ENCODE data around the gene GPNMB. TPM values are rescaled to one million over a fixed set of nuclear protein-coding genes. Genes with fewer than 3 reads are reported as not detected.
A peak's percentile ranks its signal among the peaks of the same experiment; 100 is the strongest.

Gene GPNMB
- polyA plus RNA-seq, 4 donors, result 19.8 to 34.4 (median 30.8) TPM

DNA sequence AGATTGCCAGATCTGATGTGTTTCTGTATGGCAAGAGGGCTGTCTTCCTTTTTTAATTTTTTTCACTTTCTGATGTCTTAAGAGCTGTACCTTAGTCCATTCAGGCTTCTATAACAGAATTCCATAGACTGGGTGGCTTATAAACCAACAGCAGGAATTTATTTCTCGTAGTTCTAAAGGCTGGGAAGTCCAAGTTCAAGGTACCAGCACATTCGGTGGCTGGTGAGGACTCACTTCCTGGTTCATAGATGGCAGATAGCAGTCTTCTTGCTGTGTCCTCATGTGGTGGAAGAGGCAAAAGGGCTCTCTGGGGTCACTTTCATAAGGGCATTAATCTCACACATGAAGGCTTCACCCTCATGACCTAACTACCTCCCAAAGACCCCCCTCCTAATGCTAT is 20.8 kb downstream of the GPNMB start:
- no peak for DNase-seq (ENCODE audit: low read depth in 4 of 4, low spot score in 3 of 4)

DNA sequence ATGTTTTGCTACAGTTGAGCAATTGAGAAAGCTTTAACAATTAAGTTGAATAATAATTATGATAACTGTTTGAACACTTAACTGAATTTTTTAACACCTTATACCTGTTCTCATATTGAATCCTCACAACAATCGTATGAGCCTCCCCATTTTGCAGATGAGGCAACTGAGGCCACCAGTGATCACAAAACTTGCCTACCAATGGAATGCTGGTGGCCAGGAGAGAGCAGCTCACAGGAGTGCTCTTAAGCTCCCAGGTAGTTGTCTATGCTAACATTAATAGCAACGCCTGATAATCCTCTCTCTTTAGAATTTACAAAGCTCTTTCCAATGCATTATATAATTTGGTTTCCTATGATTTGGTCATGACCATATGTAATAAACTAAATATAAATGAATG is 21.6 kb downstream of the GPNMB start:
- DNase-seq (ENCODE audit: low read depth in 4 of 4, low spot score in 3 of 4), result no peak

DNA sequence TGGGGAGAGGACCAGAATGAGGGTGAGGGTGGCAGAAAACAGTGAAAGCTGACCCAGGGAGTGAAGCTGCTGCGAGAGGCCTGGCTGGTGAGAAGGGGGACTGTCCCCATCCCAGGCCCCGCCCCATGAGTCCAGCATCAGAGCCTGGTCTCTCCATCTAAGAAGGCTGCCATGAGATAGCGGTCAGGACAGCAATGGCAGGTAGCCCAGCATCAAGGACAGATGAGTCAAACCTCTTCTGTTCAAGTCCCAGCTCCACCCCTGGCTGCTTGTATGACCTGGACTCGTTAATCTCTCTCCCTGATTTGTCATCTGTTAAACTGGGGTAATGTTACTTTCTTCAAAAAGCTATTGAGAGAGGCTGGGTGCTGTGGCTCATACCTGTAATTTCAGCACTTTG is 22.2 kb downstream of the GPNMB start:
- DNase-seq (ENCODE audit: low read depth in 4 of 4, low spot score in 3 of 4), result no peak

DNA sequence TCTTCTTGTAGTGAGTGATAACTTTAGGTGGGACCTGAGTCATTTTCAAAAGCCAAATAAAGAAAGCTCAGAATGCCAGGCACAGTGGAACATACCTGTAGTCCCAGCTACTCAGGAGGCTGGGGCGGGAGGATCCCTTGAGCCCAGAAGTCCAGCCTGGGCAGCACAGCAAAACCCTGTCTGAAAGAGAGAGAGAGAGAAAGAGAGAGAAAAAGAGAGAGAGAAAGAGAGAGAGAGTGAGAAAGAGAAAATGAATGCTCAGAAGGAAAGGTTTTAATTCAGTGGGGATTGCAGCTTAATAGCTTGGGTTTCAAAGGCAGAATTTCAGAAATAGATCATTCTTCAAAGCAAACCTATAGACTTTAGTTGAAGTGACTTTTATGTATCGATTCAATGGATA is 25.7 kb downstream of the GPNMB start:
- no peak for DNase-seq (ENCODE audit: low read depth in 4 of 4, low spot score in 3 of 4)

DNA sequence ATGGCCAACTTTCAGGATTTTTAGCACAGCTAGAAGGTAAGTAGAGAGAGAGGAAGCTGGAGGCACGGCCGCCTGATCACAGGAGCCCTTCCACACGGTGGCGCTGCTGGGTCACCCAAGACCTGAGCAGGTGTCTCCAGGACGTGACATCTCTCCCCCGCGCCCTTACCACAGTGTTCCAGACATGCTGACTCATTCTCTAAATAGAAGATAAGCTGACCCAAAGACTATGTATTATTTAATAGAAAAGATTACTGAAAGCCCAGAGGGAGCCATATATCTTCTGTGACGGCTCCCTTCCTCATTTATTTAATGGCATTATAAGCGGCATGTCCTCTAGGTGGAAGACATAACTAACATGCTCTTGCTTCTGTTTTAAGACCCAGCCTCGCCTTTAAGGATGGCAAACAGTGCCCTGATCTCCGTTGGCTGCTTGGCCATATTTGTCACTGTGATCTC is 26.6 kb downstream of the GPNMB start:
- DNase-seq (ENCODE audit: low read depth in 4 of 4, low spot score in 3 of 4), result peak; percentile 47 to 61 (median 53)

DNA sequence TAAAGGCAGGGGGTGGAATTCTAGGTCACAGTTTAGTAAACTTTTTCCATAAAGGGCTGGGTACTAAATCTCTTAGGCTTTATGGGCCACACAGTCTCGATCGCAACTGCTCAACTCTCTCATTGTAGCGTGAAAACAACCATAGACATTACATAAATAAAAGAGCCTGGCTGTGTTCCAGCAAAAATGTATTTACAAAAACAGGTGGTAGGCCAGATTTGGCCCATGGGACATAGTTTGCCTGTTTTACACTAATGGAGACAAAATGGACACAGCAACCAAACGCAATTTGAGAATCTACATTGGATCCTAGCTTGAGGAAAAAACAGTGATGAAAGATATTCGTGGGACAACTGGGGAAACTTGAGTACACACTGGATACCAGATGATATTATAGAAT is 29.3 kb downstream of the GPNMB start:
- no peak for DNase-seq (ENCODE audit: low read depth in 4 of 4, low spot score in 3 of 4)

DNA sequence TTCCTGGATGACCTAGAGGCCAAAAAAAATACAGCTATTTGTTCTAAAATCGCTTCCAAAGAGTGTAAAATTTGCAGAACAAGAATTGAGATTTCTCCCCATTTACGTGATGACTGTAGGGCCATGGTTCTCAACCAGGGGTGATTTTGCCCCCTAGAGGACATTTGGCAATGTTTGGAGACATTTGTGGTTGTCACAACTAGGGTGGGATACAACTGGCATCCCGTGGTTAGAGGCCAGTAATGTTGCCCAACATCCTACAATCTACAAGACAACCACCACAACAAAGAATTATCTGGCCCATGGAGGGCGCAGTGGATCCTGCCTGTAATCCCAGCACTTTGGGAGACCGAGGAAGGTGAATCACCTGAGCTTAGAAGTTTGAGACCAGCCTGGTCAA is 29.8 kb downstream of the GPNMB start:
- DNase-seq (ENCODE audit: low read depth in 4 of 4, low spot score in 3 of 4), result no peak

DNA sequence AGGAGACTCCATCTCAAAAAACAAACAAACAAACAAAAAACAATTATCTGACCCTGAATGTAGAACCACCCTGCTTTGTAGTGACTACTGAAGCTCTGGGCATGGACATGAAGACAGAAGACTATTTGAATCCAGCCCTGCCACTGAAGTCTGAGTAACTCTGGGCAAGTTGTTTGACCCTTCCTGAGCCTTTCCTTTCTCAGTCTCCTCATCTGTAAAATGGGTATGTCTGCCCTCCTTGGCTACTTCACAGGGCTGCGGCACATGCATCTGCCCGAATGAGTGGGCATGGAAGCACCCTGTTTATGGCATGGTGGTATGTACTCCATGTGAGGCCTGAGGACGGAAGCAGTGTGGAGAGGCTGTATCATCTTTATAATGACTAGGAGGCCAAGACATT is 30.4 kb downstream of the GPNMB start:
- no peak for DNase-seq (ENCODE audit: low read depth in 4 of 4, low spot score in 3 of 4)

DNA sequence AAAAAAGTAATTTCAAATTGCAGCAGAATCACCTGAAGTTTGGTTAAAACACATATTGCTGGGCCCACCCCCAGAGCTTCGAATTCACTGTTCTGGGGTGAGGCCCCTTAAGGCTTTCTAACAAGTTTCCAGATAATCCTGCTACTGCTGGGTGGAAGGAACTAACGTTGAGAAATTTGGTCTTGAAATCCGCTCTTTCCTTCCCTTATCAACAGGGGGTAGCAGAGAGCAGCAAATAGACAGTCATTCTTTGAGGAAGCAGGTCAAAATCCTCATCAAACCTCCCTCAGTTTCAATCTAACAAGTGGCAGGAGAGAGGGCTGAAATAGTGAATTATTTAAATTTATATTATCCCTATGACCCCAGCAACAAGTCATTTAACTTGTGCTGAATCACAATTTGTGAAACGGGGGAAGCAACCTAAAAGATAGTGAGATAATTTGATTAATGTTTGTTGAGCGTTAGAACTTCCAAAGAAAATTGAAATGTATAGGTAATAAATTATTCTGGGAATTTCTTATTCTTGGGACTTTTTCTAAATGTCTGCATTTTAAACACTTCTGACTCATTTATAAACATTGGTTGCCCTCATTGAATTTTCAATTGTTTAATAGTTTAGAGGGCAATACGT is 30.9 kb downstream of the GPNMB start:
- DNase-seq (ENCODE audit: low read depth in 4 of 4, low spot score in 3 of 4), result peak; percentile 37 to 60 (median 50)

DNA sequence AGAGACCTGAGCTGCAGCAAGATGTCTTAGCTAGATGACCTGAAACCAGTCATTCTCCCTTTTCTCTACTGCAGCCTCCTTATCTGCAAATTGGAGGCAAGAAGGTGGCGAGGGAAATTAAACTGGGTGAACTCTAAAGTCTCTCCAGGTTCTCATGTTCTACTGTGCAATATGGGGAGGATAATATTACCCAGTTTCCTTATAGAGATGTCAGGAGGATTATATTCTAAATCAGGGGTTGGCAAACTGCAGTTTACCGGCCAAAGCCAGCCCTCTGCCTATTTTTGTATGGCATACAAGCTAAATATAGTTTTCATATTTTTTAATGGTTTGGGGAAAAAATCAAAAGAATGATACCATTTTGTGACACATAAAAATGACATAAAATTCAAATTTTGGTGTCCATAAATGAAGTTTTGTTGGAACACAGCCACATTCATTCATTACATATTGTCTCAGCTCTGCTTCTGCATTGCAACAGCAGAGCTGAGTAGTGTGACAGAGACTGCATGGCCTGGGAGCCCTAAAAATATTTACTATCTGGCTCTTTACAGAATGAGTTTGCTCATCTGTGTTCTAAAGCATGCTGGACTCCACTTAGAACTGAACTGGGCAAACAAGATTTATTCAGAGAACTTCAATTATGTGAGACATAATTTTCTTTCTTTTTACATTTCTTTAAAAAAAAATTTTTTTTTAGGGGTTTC is 33.4 kb downstream of the GPNMB start:
- no peak for DNase-seq (ENCODE audit: low read depth in 4 of 4, low spot score in 3 of 4)

DNA sequence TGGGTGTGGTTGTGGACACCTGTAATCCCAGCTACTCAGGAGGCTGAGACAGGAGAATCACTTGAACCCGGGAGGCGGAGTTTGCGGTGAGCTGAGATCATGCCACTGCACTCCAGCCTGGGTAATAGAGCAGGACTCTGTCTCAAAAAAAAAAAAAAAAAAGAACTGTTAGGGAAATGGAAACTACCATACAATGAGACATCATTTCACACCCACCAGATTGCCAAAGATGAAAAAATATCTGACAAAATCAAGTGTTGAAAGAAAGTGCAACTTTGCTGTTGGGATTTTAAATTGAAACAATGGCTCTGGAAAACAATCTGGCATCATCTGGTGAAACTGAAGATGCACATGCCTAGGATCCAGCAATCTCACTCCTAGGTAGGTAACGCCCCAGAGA is 36.5 kb downstream of the GPNMB start:
- DNase-seq (ENCODE audit: low read depth in 4 of 4, low spot score in 3 of 4), result no peak

DNA sequence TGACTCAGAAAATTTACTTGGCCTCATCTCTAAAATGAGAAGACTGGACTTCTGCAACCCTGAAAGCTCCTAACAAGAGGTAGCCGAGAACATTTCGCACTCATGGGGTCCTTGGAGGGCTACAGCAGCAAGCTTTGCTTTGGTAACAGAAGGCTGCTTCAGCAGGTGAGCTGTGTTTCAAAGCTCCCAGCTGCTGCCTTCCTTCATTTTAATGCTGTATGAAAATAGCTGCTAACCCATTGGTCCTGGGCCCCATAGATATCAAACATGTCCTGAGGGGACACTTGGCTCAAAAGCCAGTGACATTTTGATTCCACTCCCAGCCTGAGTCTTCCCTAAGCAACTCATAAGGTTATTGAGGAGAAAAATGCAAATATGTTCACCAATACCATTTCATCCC is 38.3 kb downstream of the GPNMB start:
- no peak for DNase-seq (ENCODE audit: low read depth in 4 of 4, low spot score in 3 of 4)

DNA sequence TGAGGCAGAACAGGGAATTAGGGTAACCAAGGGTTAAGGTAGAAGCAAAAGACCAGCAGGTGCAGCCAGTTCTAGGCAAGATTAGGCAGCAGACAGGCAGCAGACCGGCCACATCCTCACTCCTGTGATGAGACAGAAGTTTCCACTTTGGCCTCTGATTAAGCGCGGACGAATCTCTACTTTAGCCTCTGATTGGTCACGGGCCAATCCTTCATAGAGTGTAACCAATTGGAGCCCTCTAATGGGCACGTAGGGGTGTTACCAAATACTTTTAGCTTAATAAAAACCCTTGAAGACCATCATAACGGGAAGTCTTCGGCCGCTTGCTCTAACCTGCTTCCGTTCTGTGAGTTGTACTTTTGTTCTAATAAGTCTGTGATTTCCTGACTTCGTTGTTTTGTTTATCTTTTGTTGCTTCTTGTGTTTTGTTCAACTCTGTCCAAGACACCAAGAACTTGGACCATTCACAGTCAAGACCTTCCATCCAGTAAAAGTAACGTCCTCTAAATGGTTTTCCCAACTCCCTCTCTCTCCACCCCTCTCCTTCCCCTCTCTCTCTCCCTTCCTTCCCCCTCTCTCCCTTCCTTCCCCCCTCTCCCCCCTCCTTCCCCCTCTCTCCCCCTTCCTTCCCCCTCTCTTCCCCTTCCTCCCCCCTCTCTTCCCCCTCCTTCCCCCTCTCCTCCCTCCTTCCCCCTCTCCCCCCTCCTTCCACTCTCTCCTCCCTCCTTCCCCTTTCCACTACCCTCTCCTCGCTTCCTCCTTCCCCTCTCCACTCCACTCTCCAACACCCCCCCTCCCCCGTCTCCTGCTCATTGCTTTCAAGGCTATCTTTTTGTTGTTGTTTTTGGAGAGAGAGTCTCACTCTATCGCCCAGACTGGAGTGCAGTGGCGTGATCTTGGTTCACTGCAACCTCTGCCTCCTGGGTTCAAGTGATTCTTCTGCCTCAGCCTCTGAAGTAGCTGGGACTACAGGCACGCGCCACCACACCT is 39.4 kb downstream of the GPNMB start:
- DNase-seq (ENCODE audit: low read depth in 4 of 4, low spot score in 3 of 4), result no peak

DNA sequence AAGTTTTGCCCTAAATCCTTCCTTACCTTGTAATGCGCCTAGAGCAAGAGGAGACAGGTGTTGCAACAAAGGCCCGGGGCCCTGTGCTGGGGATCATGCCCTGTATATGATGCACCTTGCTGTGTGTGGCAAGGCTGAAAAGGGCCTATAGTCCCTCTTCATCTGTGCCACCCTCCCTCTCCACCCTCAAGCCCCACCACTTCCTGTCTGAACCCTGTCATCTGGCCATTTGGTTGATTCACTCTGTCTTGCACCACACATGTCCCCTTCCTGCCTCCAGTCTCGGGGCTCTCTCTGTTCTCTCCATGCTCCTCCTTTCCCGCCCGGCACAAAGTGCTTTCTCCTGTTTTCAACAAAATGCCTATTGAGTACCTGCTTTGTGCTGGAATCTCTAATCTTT is 41.0 kb downstream of the GPNMB start:
- DNase-seq (ENCODE audit: low read depth in 4 of 4, low spot score in 3 of 4), result no peak

DNA sequence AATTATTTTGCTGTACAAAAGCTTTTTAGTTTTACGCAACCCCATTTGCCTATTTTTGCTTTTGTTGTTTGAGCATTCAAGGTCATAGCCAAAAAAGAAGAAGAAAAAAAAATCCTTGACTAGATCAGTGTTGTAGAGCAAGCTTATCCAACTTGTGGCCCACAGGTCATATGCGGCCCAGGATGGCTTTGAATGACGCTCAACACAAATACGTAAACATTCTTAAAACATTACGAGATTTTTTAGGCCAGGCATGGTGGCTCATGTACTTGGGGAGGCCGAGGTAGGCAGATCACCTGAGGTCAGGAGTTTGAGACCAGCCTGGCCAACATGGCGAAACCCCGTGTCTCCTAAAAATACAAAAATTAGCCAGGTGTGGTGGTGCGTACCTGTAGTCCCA is 44.4 kb downstream of the GPNMB start:
- no peak for DNase-seq (ENCODE audit: low read depth in 4 of 4, low spot score in 3 of 4)

DNA sequence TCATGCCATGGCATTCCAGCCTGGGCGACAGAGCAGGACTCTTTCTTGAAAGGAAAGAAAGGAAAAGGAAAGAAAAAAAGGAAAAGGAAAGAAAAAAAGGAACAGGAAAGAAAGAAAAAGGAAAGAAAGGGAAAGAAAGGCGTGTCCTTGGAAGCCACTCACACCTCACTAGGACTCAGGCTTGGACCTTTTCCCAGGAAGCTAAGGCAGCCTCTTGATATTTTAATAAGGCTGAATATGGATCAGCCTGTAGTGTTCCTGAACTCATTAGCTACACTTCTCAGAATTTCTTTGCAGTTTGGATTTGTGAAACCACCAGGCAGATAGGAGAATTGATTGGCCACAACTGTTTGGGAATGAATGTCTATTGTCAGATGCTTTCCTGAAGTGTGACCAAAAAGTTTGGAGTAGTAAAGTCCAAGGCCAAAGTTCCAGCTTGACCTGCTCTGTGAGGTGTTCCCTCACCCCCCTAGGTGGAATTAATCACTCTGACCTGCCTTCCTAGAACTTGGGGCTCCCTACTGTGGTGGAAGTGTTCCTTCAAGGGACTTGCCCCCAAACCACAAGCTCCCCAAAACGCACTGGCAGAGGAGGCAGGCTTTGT is 45.5 kb downstream of the GPNMB start:
- no peak for DNase-seq (ENCODE audit: low read depth in 4 of 4, low spot score in 3 of 4)

DNA sequence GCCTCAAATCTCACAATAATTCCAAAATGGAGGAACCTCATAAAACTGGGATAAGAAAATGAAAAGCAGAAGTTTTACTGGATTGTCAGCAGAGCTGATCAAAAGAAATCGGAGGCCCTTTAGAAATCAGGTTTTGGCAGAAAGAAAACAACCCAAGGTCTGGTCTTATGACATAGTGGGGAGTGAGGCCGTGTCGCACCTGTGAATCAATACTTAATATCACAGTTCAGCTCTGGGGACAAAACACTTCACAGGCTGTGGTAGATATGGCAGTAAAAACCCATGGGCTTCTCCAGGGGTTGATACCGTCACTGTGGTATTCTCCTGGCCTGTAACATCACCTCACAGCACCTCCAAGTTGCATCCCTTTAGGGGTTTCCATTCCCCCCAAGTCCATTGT is 46.0 kb downstream of the GPNMB start:
- no peak for DNase-seq (ENCODE audit: low read depth in 4 of 4, low spot score in 3 of 4)

DNA sequence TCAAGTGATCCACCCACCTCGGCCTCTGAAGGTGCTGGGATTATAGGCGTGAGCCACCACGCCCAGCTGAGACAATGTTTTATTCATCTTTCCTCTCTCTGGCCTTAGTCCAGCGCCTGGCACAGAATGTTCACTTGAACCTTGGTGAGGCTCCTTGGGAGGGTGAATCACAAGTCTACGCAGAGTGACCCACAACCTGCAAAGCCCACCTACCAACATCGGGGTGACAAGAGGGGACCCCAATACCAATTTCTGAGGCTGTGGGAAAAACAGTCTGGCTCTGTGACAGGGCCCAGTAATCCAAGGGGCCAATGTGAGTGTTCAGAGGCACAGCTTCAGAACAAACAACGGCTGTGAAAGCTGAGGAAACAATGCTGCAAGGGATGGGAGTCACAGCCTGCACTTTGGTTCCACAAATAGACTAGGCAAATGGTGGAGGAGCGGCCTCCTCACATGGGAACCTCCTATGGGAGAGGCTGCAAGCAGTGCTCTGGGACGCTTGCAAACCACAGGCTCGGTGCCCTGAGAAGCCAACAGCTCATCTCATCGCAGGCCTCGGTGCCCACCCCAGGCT is 47.0 kb downstream of the GPNMB start:
- DNase-seq (ENCODE audit: low read depth in 4 of 4, low spot score in 3 of 4), result no peak

DNA sequence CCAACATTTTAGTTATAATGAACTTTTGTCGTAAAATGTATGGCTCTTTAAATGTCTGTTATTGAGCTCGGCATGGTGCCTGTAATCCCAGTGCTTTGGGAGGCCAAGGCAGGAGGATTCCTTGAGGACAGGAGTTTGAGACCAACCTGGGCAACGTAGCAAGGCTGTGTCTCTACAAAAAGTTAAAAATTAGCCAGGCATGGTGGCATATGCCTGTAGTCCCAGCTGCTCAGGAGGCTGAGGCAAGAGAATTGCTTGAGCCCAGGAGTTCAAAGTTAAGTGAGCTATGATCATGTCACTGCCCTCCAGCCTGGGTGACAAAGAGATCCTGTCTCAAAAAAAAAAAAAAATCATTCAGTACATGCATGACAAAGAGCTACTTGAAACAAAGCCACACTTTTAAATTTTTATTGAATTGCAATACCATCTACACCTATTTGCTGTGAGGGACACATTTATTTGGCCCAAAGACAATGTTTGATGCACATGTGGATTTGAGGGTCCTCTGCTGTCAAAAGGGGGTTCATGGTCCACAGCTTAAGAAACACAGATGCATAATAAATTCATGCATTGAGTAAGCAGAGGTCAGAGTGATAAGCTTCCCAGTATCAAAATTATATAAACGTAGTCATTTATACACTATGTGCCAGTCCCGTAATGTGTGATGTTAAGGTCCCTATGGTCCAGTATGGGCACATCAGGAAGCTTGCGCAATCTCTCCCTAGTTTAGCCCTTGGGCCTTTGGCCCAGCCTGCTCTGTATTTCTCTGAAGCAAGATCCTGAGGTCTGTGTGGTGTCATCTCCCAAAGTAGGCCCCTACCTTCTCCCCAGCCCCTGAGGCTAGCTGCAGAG is 48.2 kb downstream of the GPNMB start:
- no peak for DNase-seq (ENCODE audit: low read depth in 4 of 4, low spot score in 3 of 4)

DNA sequence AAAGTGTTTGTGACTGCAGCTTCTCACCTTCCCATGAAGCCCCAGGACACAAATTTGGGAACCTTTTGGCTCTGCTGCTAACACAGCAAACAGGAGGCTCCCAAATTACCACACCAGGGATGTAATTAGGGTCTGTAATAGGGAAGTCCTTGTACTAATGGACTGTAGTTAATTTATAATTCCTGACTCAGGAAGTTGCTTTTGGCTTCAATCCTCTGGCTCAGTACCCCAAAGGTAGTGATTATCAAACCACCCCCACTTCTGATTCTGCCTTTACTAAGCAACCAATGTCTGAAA is 48.8 kb downstream of the GPNMB start:
- no peak for DNase-seq (ENCODE audit: low read depth in 4 of 4, low spot score in 3 of 4)
